Stimulated activated naive CD8-positive, alpha-beta T cell treated with anti-CD3 and anti-CD28 coated beads, Interleukin-15, Interleukin-2, amounts not matched to agents 100 ng/mL and 50 ng/mL, for 24 hours (primary cell): ENCODE data around the gene RPS18.
"Not testable (repeated sequence)": the region's sequence is repeated elsewhere in the genome, so short reads cannot be mapped to it uniquely, and the experiment has no call there.

ENCODE experiments used
- H3K27ac Mint-ChIP-seq: one replicate; pipeline ENCODE4 v1.8.0; 2021; ENCODE audit warnings: mild to moderate bottlenecking, mixed read lengths
- H3K27me3 Mint-ChIP-seq: one replicate; pipeline ENCODE4 v1.8.0; 2021; ENCODE audit warnings: mixed read lengths
- H3K36me3 Mint-ChIP-seq: one replicate; pipeline ENCODE4 v1.8.0; 2021; ENCODE audit warnings: low read depth, mixed read lengths
- H3K4me1 Mint-ChIP-seq: one replicate; pipeline ENCODE4 v1.8.0; 2021; ENCODE audit warnings: low read depth, mixed read lengths
- H3K4me3 Mint-ChIP-seq: one replicate; pipeline ENCODE4 v1.8.0; 2021; ENCODE audit warnings: mild to moderate bottlenecking, mixed read lengths
- H3K9me3 Mint-ChIP-seq: one replicate; pipeline ENCODE4 v1.8.0; 2021; ENCODE audit warnings: mixed read lengths

RPS18 gene

DNA sequence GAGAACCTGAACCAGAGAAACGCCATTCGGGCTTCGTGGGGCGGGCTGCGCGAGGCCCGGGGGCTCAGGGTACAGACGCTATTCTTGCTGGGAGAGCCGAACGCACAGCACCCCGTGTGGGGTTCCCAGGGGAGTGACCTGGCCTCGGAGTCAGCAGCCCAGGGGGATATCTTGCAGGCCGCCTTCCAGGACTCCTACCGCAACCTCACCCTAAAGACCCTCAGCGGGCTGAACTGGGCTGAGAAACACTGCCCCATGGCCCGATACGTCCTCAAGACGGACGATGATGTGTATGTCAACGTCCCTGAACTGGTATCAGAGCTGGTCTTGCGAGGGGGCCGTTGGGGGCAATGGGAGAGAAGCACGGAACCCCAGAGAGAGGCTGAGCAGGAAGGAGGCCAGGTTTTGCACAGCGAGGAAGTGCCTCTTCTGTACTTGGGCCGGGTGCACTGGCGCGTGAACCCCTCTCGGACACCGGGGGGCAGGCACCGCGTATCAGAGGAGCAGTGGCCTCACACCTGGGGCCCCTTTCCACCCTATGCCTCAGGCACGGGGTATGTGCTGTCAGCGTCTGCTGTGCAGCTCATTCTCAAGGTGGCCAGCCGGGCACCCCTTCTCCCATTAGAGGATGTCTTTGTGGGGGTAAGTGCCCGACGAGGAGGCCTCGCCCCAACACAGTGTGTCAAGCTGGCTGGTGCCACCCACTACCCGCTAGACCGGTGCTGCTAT lies 6.0 kb downstream of the RPS18 start:
- Mint-ChIP-seq H3K9me3 (no peaks in the 10 kb centered on the region), H3K4me1 (peaks cover 51% of the 10 kb centered on the region), H3K4me3 (peak overlapping the region; percentile 81), H3K36me3 (peaks cover 63% of the 10 kb centered on the region), H3K27ac (peak overlapping the region; percentile 86), H3K27me3 (no peaks in the 10 kb centered on the region)

- Mint-ChIP-seq H3K4me3 (no peak overlapping the region), H3K9me3 (no peaks in the 10 kb centered on the region), H3K36me3 (peaks cover 60% of the 10 kb centered on the region), H3K27me3 (no peaks in the 10 kb centered on the region), H3K27ac (peak overlapping the region; percentile 36), H3K4me1 (peaks cover 45% of the 10 kb centered on the region)
Measured at GRCh38 chr6:33278392-33278741, 6.5 kb downstream of the RPS18 start.

GRCh38 chr6:33278810-33279209 lies 6.9 kb downstream of the RPS18 start:
- Mint-ChIP-seq H3K27ac (peak overlapping the region; percentile 45), H3K9me3 (no peaks in the 10 kb centered on the region), H3K4me3 (no peak overlapping the region), H3K27me3 (no peaks in the 10 kb centered on the region), H3K4me1 (peaks cover 43% of the 10 kb centered on the region), H3K36me3 (peaks cover 57% of the 10 kb centered on the region)

- H3K27me3 Mint-ChIP-seq, result no peaks in the 10 kb centered on the region
- peaks cover 55% of the 10 kb centered on the region for H3K36me3 Mint-ChIP-seq
- H3K27ac Mint-ChIP-seq, result peak overlapping the region; percentile 45
- peaks cover 41% of the 10 kb centered on the region for H3K4me1 Mint-ChIP-seq
- H3K4me3 Mint-ChIP-seq, result no peak overlapping the region
- H3K9me3 Mint-ChIP-seq, result no peaks in the 10 kb centered on the region
Measured at GRCh38 chr6:33279257-33279695, 7.4 kb downstream of the RPS18 start.

GRCh38 chr6:33279971-33280511 lies 8.2 kb downstream of the RPS18 start:
- H3K4me1 Mint-ChIP-seq, result peaks cover 33% of the 10 kb centered on the region
- H3K36me3 Mint-ChIP-seq, result peaks cover 49% of the 10 kb centered on the region
- H3K27me3 Mint-ChIP-seq, result no peaks in the 10 kb centered on the region
- no peak overlapping the region for H3K4me3 Mint-ChIP-seq
- H3K9me3 Mint-ChIP-seq, result no peaks in the 10 kb centered on the region
- H3K27ac Mint-ChIP-seq, result peak overlapping the region; percentile 58

- H3K27me3 Mint-ChIP-seq, result no peaks in the 10 kb centered on the region
- peak overlapping the region; percentile 58 for H3K27ac Mint-ChIP-seq
- H3K4me3 Mint-ChIP-seq, result no peak overlapping the region
- H3K4me1 Mint-ChIP-seq, result peaks cover 28% of the 10 kb centered on the region
- H3K9me3 Mint-ChIP-seq, result no peaks in the 10 kb centered on the region
- peaks cover 44% of the 10 kb centered on the region for H3K36me3 Mint-ChIP-seq
Measured at GRCh38 chr6:33280539-33280938, 8.7 kb downstream of the RPS18 start.

GRCh38 chr6:33285214-33285613 lies 13.3 kb downstream of the RPS18 start:
- H3K27ac Mint-ChIP-seq, H3K27me3 Mint-ChIP-seq, H3K9me3 Mint-ChIP-seq, H3K4me3 Mint-ChIP-seq: not testable (repeated sequence)
- Mint-ChIP-seq H3K4me1 (peaks cover 37% of the 10 kb centered on the region), H3K36me3 (peaks cover 57% of the 10 kb centered on the region)

DNA sequence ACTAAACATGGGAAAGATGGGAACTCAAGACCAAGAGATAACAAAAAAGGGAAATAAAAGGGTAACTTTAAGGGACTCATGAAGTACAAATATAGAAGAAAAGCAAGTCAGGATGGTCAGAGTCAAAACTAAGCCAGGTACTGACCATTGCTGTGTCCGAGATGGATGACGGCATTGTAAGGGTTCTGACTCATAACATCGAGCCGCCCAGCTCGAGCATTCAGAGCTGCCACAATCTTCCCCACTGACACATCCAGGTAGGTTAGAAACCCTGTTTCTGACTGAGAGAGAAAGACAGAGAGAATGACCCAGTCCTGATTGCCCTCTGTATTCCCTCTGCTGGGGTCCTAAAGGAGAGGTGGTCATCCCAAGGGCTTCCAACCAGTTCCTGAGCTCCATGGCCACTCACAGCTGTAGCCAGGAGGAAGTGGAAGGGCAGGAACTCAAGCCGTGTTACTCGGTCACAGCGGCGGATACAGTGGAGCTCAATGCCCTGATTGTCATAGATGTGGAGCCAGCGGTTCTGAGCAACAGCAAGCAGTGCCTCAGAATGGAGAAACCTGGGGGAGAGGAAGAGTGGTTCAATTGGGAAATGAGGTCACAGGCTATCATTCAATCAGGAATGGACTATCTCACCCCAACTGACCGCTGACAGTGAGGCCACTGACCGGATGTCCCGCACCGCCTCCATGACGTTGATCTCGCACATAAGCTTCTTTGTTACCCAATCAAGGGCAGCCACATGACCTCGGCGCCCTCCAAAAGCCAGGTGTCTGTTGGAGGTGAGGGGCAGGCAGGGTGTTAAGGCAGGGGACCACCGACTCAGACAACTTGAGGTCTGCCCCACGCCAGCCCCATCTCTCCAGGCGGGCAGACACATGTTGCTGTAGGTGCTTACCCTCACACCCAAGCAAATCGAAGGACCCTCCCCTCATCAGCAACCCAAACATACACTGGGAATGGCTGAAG lies 15.4 kb downstream of the RPS18 start:
- no peaks in the 10 kb centered on the region for H3K9me3 Mint-ChIP-seq
- peak overlapping the region; percentile 99 for H3K4me3 Mint-ChIP-seq
- H3K4me1 Mint-ChIP-seq, result peaks cover 50% of the 10 kb centered on the region
- peaks cover 59% of the 10 kb centered on the region for H3K36me3 Mint-ChIP-seq
- no peaks in the 10 kb centered on the region for H3K27me3 Mint-ChIP-seq
- H3K27ac Mint-ChIP-seq, result peak overlapping the region; percentile 98

- H3K4me3 Mint-ChIP-seq, result peak overlapping the region; percentile 99
- peaks cover 50% of the 10 kb centered on the region for H3K4me1 Mint-ChIP-seq
- no peaks in the 10 kb centered on the region for H3K27me3 Mint-ChIP-seq
- peaks cover 60% of the 10 kb centered on the region for H3K36me3 Mint-ChIP-seq
- H3K9me3 Mint-ChIP-seq, result no peaks in the 10 kb centered on the region
- peak overlapping the region; percentile 98 for H3K27ac Mint-ChIP-seq
Measured at GRCh38 chr6:33288141-33288920, 16.5 kb downstream of the RPS18 start.

- peak within 1 kb of the TSS; percentile 98 for H3K27ac Mint-ChIP-seq
- peaks cover 50% of the 10 kb centered on the region for H3K4me1 Mint-ChIP-seq
Measured at GRCh38 chr6:33288921-33289783, 17.3 kb downstream of the RPS18 start, which contains the start of the genes PFDN6 and WDR46. Gene PFDN6, plus strand, starts transcription at chr6:33289601. Its CDS starts 256 bp downstream, at chr6:33289857. Gene WDR46, minus strand, starts transcription at chr6:33289239. Its CDS starts 69 bp downstream, at chr6:33289170.

DNA sequence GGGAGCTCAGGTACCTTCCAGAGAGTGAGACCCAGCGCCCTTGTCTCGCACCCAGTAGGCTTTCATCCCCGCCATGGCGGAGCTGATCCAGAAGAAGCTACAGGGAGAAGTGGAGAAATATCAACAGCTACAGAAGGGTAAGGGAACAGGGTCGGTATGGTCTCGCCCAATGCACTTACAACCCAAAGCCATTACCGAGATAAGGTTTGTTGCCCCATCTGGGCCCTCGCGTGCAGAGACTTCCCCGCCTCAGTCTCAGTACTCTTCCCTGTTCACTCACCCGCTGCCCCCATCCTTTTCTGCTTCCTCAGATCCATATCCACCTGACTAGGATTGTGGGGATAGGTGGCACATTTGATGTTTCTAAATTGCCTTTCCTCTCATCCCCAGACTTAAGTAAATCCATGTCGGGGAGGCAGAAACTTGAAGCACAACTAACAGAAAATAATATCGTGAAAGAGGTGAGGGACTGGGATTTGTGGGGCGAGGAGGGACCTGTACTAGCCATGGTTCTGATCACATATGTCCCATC lies 18.0 kb downstream of the RPS18 start:
- H3K27me3 Mint-ChIP-seq, result no peaks in the 10 kb centered on the region
- peak overlapping the region; percentile 99 for H3K4me3 Mint-ChIP-seq
- peak overlapping the region; percentile 98 for H3K27ac Mint-ChIP-seq
- H3K9me3 Mint-ChIP-seq, result no peaks in the 10 kb centered on the region
- H3K4me1 Mint-ChIP-seq, result peaks cover 50% of the 10 kb centered on the region
- H3K36me3 Mint-ChIP-seq, result peaks cover 58% of the 10 kb centered on the region

More at GRCh38 chr6:33288921-33289783, 17.3 kb downstream of the RPS18 start, which contains the start of the genes PFDN6 and WDR46:
- H3K4me3 Mint-ChIP-seq, result peak within 1 kb of the TSS; percentile 99
- no peaks in the 10 kb centered on the region for H3K9me3 Mint-ChIP-seq
- no peaks in the 10 kb centered on the region for H3K27me3 Mint-ChIP-seq
- peaks cover 61% of the 10 kb centered on the region for H3K36me3 Mint-ChIP-seq

- H3K27ac Mint-ChIP-seq, result peak overlapping the region; percentile 98
- H3K27me3 Mint-ChIP-seq, result no peaks in the 10 kb centered on the region
- no peaks in the 10 kb centered on the region for H3K9me3 Mint-ChIP-seq
- H3K4me1 Mint-ChIP-seq, result peaks cover 50% of the 10 kb centered on the region
- peak overlapping the region; percentile 99 for H3K4me3 Mint-ChIP-seq
- H3K36me3 Mint-ChIP-seq, result peaks cover 59% of the 10 kb centered on the region
Measured at GRCh38 chr6:33290459-33290858, 18.6 kb downstream of the RPS18 start.

- Mint-ChIP-seq H3K4me1 (peaks cover 46% of the 10 kb centered on the region), H3K9me3 (no peaks in the 10 kb centered on the region), H3K27ac (no peak overlapping the region), H3K36me3 (peaks cover 43% of the 10 kb centered on the region), H3K4me3 (no peak overlapping the region), H3K27me3 (no peaks in the 10 kb centered on the region)
Measured at GRCh38 chr6:33292996-33293682, 21.3 kb downstream of the RPS18 start.
